Activated CD8-positive, alpha-beta T cell treated with anti-CD3 and anti-CD28 coated beads, Interleukin-2, amount 10 ng/mL, durations not matched to agents 7 days and 5 days (primary cell): ENCODE measurements around the gene MVK. TPM values are rescaled to one million over a fixed set of nuclear protein-coding genes. Genes with fewer than 3 reads are reported as not detected.

ENCODE experiments used
- ATAC-seq: fragments of 150-1000 bp; cut with Tn5 transposase; one replicate; pipeline ENCODE4 v1.10.0; 2021; ENCODE audit warnings: moderate library complexity
- CTCF ChIA-PET: fragments of 350-600 bp; sonication (Branson Sonifier 250); formaldehyde crosslinking; loops from one replicate; lab custom pipeline; 2021; ENCODE audit warnings: antibody characterized with exemption; lab: Charles Lee
- POLR2A ChIA-PET: fragments of 350-600 bp; sonication (Branson Sonifier 250); formaldehyde crosslinking; loops from one replicate; lab custom pipeline; 2021; ENCODE audit warnings: antibody characterized with exemption; lab: Charles Lee
- DNase-seq: peaks from one replicate; pipeline ENCODE4 v3.0.0-alpha.2; 2020
- H3K27ac Mint-ChIP-seq: one replicate; pipeline ENCODE4 v1.8.0; 2021; ENCODE audit warnings: mild to moderate bottlenecking, mixed read lengths
- H3K27me3 Mint-ChIP-seq: one replicate; pipeline ENCODE4 v1.8.0; 2021; ENCODE audit warnings: low read depth, mixed read lengths
- H3K36me3 Mint-ChIP-seq: one replicate; pipeline ENCODE4 v1.8.0; 2021; ENCODE audit warnings: low read depth, mixed read lengths
- H3K4me1 Mint-ChIP-seq: one replicate; pipeline ENCODE4 v1.8.0; 2021; ENCODE audit warnings: low read depth, mixed read lengths
- H3K4me3 Mint-ChIP-seq: one replicate; pipeline ENCODE4 v1.8.0; 2021; ENCODE audit warnings: mild to moderate bottlenecking, mixed read lengths
- H3K9me3 Mint-ChIP-seq: one replicate; pipeline ENCODE4 v1.8.0; 2022; ENCODE audit warnings: mixed read lengths; ENCODE audit not compliant: insufficient read depth
- total RNA-seq, 2 experiments: library from RNA; stranded (reverse); gene quantifications; one replicate each; pipeline ENCODE4 v1.2.3, GENCODE V29; 2021

The MVK gene
- total RNA-seq, 2 experiments from 2014 or later: 25.0 to 28.5 TPM

DNA sequence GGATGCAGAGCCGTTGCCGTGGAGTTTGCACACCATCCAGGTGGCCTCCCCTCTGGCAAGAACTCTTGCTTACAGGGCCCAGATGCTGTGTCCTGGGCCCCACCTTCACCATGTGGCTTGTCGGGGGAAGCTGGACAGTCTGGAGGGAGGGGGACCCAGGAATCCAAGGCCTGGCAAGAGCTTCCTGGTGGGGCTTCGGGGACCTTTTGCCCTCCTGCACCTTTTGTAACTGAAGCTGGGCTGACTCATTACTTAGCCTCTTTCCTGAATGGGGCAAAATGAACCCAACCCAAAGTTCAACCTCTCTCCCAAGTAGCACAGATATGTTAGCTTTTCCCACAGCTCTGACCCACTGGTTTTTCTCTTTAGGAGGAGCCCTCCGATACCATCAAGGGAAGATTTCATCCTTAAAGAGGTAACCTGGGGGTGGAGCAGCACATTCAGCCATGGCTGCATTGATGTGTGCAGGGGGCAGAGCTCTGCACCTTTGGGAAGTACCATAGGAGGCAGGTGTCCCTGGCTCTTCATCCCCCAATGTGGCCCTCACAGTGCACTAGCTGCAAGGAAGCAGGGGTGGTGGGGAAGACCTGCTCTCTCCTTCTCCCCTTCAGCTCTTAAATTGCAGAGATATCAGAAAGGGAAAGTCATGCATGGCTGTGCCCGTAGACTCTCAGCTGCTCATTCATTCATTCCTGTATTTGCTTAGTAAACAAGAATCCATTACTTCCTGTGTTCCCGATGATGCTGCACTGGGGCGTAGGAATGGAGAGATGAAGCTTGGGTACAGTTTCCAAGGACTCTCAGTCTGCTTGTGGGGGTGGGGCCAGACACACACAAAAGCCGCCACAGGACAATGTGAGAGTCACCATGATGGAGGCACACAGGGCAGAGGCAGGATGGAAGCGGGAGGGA is 13.0 kb downstream of the MVK start:
- no peak overlapping the region for H3K27ac Mint-ChIP-seq
- H3K4me3 Mint-ChIP-seq: no peak overlapping the region
- H3K9me3 Mint-ChIP-seq: no peaks in the 10 kb centered on the region
- DNase-seq (no peak), ATAC-seq (no peak)
- no peaks in the 10 kb centered on the region for H3K27me3 Mint-ChIP-seq
- ChIA-PET POLR2A (interaction anchor here (0.6 to 0.9 kb wide), 2 partner anchors 12 to 119 kb away, joined by 3 read pairs; no protein-coding TSS in a partner anchor), CTCF (interaction anchor here (2.2 to 3.8 kb wide), 2 partner anchors 9 to 11 kb away, joined by 9 to 17 read pairs; no protein-coding TSS in a partner anchor)
- no peaks in the 10 kb centered on the region for H3K4me1 Mint-ChIP-seq
- peaks cover 12% of the 10 kb centered on the region for H3K36me3 Mint-ChIP-seq

DNA sequence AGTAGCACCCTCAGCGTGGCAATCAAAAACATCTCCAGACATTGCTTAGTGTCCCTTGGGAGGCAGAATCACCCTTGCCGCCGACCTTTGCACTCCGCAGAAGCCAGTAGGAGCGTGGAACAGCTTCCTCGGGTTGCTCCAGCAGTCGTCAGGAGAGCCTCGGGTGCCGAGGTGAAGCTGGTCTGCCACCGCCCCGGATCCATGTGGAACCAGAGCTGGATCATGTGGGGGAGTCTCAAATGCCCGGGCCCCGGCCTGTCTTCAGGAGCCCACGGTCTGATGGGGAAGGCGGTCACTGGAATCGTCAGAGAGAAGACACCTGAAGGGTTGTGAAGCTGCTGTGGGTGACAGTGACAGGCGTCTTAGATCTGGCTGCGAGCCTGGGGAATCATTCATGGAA is 14.3 kb downstream of the MVK start:
- H3K4me3 Mint-ChIP-seq: no peak overlapping the region
- H3K9me3 Mint-ChIP-seq: no peaks in the 10 kb centered on the region
- H3K27me3 Mint-ChIP-seq: no peaks in the 10 kb centered on the region
- ATAC-seq: no peak
- ChIA-PET POLR2A (interaction anchor here (0.6 kb wide), 1 partner anchor 13 kb away, joined by 3 read pairs; no protein-coding TSS in a partner anchor), CTCF (no interaction called here)
- peaks cover 14% of the 10 kb centered on the region for H3K36me3 Mint-ChIP-seq
- no peak overlapping the region for H3K27ac Mint-ChIP-seq
- H3K4me1 Mint-ChIP-seq: no peaks in the 10 kb centered on the region
- DNase-seq: no peak

DNA sequence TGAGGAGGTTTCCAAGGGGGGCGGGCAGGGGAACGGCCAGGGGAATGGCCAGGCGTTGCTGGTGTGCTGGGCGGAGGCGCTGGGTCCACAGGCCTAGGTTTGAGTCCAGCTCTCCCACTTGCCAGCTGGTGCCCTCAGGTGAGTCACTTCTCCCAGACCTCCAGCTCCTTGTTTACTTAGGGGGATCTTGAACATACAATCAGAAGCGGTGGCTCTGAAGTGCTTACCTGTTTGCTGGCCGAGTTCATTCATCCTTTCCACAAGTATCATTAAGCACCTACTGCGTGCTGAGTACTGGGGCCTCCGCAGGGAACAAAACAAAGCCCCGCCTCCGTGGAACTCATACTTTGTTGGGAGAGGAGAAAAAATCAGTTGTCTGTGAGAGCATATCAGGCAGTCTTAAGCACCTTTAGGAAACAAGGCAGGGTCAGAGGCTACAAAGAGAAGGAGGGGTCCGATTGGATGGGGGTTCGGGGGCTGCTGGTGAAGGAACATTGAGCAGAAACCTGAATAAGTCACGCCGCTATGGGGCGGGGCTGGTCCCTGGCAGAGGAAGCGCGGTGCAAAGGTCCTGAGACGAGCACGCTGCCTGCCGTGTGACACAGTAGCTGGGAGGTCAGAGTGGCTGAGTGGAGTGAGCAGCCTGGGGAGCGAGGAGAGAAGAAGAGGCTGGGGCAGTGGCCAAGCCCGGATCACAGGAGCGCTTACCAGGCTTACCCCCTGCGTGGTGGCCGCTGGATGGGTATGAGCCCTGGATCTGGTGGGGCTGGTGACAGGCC is 15.1 kb downstream of the MVK start:
- DNase-seq: no peak
- no peaks in the 10 kb centered on the region for H3K27me3 Mint-ChIP-seq
- ChIA-PET POLR2A (no interaction called here), CTCF (no interaction called here)
- no peaks in the 10 kb centered on the region for H3K9me3 Mint-ChIP-seq
- H3K4me1 Mint-ChIP-seq: no peaks in the 10 kb centered on the region
- H3K27ac Mint-ChIP-seq: no peak overlapping the region
- no peak overlapping the region for H3K4me3 Mint-ChIP-seq
- H3K36me3 Mint-ChIP-seq: peaks cover 17% of the 10 kb centered on the region
- no peak for ATAC-seq

DNA sequence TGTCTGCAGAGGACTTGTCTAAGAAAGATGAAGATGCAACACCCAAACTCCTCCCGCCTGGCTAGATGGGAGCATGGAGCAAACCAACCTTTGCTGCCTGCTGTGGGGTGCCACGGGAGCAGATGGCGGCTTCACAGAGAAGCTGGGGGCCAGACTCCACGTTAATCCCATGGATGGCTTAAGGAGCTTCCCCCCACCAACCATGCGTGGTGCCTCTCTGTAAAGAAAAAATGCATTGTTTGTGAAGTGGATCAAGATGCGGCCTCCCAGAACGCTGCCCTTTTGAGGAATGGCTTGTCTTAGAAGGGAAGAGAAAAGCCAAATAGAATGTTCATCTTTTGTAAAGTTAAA is 15.6 kb downstream of the MVK start:
- DNase-seq: no peak
- CTCF ChIA-PET: no interaction called here
- no peak overlapping the region for H3K27ac Mint-ChIP-seq
- no peaks in the 10 kb centered on the region for H3K27me3 Mint-ChIP-seq
- POLR2A ChIA-PET: interaction anchor here (0.6 kb wide), 1 partner anchor 600 kb away, joined by 3 read pairs; no protein-coding TSS in a partner anchor
- peaks cover 15% of the 10 kb centered on the region for H3K36me3 Mint-ChIP-seq
- no peaks in the 10 kb centered on the region for H3K9me3 Mint-ChIP-seq
- H3K4me3 Mint-ChIP-seq: no peak overlapping the region
- no peak for ATAC-seq
- H3K4me1 Mint-ChIP-seq: peaks cover 4% of the 10 kb centered on the region

DNA sequence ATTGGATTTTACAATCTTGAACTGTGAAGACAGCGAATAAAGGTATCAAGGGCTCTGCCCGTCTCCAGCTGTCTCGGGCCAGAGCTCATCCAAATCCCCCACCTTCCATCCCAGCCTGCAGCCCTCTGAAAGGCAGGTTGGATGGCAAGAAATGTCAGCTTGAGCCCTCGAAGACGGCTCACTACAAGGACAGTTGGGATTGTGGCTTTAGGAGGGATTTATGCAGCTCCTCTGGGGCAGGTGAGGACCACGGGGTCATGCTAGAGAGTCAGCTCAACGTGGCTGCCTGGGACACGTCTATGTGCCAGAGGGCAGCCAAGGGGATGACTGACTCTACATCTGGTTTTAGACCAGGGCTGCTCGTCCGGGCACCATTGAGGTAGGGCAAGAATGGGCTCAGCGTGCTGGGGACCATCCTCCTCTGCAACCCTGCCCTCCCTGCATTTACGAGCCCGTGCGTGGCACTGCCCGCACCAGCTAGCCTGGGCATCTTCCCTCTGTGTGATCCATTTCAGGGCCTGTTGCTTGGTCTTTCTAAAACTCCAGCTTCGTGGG is 16.2 kb downstream of the MVK start:
- Mint-ChIP-seq H3K36me3 (peaks cover 18% of the 10 kb centered on the region), H3K27ac (no peak overlapping the region), H3K27me3 (no peaks in the 10 kb centered on the region), H3K4me3 (no peak overlapping the region), H3K4me1 (peaks cover 9% of the 10 kb centered on the region), H3K9me3 (no peaks in the 10 kb centered on the region)
- no peak for DNase-seq
- ChIA-PET POLR2A (interaction anchor here (0.6 kb wide), 1 partner anchor 600 kb away, joined by 3 read pairs; no protein-coding TSS in a partner anchor), CTCF (no interaction called here)
- no peak for ATAC-seq

DNA sequence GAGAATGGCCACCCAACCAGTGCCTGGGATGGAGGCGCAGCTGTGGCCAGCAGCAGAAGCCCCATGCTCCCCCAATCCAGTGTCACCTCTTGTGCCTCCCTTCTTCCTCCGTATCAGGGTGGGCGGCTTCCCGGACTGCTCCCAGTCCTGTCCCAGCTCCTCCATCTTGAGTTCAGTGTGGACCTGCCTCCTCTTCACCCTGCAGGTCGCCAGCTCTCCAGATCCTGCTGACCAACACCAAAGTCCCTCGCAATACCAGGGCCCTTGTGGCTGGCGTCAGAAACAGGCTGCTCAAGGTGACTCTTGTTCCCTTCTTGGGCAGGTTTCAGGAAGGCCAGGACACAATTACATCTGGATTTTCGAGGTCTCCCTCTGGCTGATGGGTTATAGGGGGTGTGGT is 17.0 kb downstream of the MVK start:
- DNase-seq (no peak), ATAC-seq (no peak)
- Mint-ChIP-seq H3K4me3 (no peak overlapping the region), H3K9me3 (no peaks in the 10 kb centered on the region), H3K36me3 (peaks cover 18% of the 10 kb centered on the region), H3K27ac (no peak overlapping the region), H3K27me3 (no peaks in the 10 kb centered on the region), H3K4me1 (peaks cover 17% of the 10 kb centered on the region)
- CTCF ChIA-PET: no interaction called here
- POLR2A ChIA-PET: no interaction called here

DNA sequence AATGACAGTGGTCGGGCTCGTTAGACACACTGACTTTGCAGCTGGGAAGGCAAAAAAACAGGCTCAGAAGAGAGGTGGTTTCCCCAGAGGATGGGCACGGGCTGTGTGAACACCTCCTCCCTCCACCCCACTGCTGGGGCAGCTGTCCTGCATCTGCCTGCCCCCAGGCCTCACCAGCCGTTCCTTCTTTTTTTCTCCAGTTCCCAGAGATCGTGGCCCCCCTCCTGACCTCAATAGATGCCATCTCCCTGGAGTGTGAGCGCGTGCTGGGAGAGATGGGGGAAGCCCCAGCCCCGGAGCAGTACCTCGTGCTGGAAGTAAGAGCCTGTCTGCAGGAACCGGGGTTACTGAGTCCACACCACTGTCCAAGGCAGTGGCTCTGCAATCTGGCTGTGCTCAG is 17.4 kb downstream of the MVK start:
- peaks cover 22% of the 10 kb centered on the region for H3K4me1 Mint-ChIP-seq
- no peak for DNase-seq
- H3K27ac Mint-ChIP-seq: no peak overlapping the region
- no peak overlapping the region for H3K4me3 Mint-ChIP-seq
- POLR2A ChIA-PET: no interaction called here
- no peaks in the 10 kb centered on the region for H3K9me3 Mint-ChIP-seq
- no peaks in the 10 kb centered on the region for H3K27me3 Mint-ChIP-seq
- peaks cover 18% of the 10 kb centered on the region for H3K36me3 Mint-ChIP-seq
- ATAC-seq: no peak
- CTCF ChIA-PET: no interaction called here

DNA sequence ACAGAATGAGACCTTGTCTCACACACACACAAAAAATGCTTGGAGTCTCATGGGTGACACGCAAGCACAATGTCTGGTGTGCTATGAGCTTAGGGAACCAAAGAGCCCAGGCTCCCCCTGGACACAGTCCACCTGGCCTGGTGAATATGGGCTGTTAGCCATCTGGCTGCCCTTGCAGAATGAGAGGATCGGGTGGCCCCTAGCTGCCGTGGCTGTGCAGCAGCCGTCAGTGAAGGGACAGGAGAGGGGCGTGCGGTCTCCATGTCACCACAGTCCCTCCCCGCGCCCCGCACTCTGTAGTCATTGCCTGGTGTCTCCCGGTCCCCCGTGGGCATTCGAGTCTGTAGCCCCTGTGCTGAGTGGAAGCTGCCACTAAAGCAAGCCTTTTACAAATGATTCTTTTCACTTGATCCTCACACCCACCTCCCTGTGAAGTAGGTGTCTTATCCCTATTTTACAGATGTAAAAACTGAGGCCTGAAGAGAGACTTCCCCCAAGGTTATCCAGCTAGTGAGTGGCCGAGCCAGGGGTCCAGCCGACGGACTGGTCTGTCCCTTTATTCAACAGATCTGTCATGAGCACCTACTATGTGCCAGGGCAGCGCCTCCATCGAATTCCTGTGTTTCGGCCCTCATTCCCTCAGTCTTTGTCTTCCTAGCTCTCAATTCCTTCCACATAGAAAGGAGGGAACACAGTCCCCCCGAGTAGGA is 18.8 kb downstream of the MVK start:
- POLR2A ChIA-PET: no interaction called here

DNA sequence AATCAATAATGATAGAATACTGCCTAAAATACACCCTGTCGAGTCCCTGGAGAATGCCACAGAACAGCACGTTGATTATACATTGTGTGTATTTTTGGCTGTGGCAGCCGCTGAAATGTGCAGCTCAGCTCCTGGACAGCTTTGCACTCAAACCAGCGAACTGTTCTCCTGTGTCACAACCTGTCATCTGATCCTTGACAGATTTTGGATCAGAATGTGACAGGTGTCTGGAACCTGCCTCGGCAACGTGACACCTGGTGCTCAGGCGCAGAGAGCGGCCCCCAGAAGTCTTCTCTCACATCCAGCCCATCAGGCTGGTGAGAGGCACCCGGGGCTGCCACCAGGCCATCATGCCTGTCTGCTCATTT is 19.3 kb downstream of the MVK start:
- Mint-ChIP-seq H3K27me3 (no peaks in the 10 kb centered on the region), H3K36me3 (peaks cover 13% of the 10 kb centered on the region), H3K9me3 (no peaks in the 10 kb centered on the region), H3K4me3 (no peak overlapping the region), H3K4me1 (peaks cover 27% of the 10 kb centered on the region), H3K27ac (no peak overlapping the region)
- ChIA-PET POLR2A (no interaction called here), CTCF (interaction anchor here (1.3 kb wide), 1 partner anchor 182 kb away, joined by 3 read pairs; no protein-coding TSS in a partner anchor)
- ATAC-seq (no peak), DNase-seq (no peak)

More for the DNA sequence above, 18.8 kb downstream of the MVK start:
- Mint-ChIP-seq H3K4me1 (peaks cover 23% of the 10 kb centered on the region), H3K27ac (no peak overlapping the region), H3K27me3 (no peaks in the 10 kb centered on the region), H3K36me3 (peaks cover 13% of the 10 kb centered on the region), H3K4me3 (no peak overlapping the region), H3K9me3 (no peaks in the 10 kb centered on the region)
- DNase-seq: no peak
- ATAC-seq: no peak
- CTCF ChIA-PET: interaction anchor here (1.3 kb wide), 1 partner anchor 183 kb away, joined by 3 read pairs; no protein-coding TSS in a partner anchor

DNA sequence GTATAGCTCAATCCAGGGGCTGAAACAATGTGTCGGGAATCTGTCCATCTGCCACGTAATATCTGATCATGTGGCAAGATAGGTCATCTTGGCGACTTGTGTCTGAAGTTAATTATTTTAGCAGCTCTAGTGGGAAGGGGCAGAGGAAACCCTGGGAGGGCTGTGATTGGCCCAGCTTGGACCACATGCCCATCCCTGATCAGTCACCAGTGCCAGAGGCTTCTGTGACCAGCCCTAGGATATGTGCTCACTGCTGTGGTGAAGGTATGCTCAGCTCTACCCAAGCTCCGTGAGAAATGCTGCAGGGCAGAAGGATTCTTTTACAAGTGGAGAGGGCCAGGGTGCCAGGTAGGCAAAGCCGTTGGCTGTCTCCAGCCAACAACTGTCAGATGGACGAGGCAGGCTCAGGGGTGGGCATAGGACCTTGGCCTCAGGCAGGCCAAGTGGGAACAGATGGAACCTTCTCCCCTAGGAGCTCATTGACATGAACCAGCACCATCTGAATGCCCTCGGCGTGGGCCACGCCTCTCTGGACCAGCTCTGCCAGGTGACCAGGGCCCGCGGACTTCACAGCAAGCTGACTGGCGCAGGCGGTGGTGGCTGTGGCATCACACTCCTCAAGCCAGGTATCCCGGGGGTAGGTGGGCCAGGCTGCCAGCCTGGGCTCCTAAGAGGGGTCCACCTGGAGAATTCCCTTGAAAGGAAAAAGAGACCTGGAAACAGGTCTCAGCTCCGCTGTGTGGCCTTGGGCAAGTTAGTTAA is 21.1 kb downstream of the MVK start:
- H3K4me3 Mint-ChIP-seq: no peak overlapping the region
- H3K36me3 Mint-ChIP-seq: peaks cover 13% of the 10 kb centered on the region
- H3K27me3 Mint-ChIP-seq: no peaks in the 10 kb centered on the region
- DNase-seq (no peak), ATAC-seq (no peak)
- H3K9me3 Mint-ChIP-seq: no peaks in the 10 kb centered on the region
- POLR2A ChIA-PET: interaction anchor here (0.6 kb wide), 2 partner anchors 57 to 263 kb away, joined by 3 read pairs; no protein-coding TSS in a partner anchor
- peaks cover 29% of the 10 kb centered on the region for H3K4me1 Mint-ChIP-seq
- CTCF ChIA-PET: interaction anchor here (0.8 to 2.4 kb wide), 5 partner anchors 8 to 181 kb away, joined by 3 to 9 read pairs (median 3); no protein-coding TSS in a partner anchor
- H3K27ac Mint-ChIP-seq: no peak overlapping the region
